K562 (cell line): ENCODE results near the gene SEPHS2.

Source experiments
- FOXA1 ChIP-seq: fragments of 450-650 bp; IDR thresholded peaks from 2 replicates; pipeline ENCODE4 v1.6.1; 2016; ENCODE audit warnings: mild to moderate bottlenecking, borderline replicate concordance
- TBL1XR1 ChIP-seq, 2 experiments: IDR thresholded peaks; 2 replicates each; pipeline ENCODE4 v1.6.1; 2012; ENCODE audit warnings: improper control_type of control experiment in 2 of 2, low read length in 2 of 2, mild to moderate bottlenecking in 1 of 2
- TF ChIP-seq, protein P1 (sequence below): fragments of 250-450 bp; sonication (Bioruptor Pico); IDR thresholded peaks from 2 replicates; pipeline ENCODE4 v1.4.0; 2020; ENCODE audit warnings: mild to moderate bottlenecking

DNA sequence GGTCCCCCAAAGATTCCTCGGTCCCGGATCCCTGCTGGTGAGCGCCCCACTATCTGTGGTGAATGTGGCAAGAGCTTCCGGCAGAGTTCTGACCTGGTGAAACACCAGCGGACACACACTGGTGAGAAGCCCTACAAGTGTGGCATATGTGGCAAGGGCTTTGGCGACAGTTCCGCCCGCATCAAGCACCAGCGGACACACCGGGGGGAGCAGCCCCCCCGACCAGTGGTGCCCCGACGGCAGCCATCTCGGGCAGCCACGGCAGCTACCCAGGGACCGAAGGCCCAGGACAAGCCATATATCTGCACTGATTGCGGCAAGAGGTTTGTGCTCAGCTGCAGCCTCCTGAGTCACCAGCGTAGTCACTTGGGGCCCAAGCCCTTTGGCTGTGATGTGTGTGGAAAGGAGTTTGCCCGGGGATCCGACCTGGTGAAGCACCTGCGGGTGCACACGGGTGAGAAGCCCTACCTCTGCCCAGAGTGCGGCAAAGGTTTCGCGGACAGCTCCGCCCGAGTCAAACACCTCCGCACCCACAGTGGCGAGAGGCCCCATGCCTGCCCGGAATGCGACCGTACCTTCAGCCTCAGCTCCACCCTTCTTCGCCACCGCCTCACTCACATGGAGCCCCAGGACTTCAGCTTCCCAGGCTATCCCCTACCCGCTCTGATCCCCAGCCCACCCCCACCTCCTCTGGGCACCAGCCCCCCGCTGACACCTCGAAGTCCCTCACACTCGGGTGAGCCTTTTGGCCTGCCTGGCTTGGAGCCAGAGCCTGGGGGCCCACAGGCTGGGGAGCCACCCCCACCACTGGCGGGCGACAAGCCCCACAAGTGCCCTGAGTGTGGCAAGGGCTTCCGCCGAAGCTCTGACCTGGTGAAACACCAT is 47.7 kb downstream of the SEPHS2 start:
- TF ChIP-seq, protein P1, sequence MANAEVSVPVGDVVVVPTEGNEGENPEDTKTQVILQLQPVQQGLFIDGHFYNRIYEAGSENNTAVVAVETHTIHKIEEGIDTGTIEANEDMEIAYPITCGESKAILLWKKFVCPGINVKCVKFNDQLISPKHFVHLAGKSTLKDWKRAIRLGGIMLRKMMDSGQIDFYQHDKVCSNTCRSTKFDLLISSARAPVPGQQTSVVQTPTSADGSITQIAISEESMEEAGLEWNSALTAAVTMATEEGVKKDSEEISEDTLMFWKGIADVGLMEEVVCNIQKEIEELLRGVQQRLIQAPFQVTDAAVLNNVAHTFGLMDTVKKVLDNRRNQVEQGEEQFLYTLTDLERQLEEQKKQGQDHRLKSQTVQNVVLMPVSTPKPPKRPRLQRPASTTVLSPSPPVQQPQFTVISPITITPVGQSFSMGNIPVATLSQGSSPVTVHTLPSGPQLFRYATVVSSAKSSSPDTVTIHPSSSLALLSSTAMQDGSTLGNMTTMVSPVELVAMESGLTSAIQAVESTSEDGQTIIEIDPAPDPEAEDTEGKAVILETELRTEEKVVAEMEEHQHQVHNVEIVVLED (CRISPR knock-in tag), result no peak
- TF ChIP-seq TBL1XR1 (IDR thresholded peaks at IDR 0.05; ENCODE audit: low read length in 2 of 2) (no peak), FOXA1 (no peak)
